HG02610 (cell line): ENCODE data around the gene CYB5R2.
"Not testable (repeated sequence)": the region's sequence is repeated elsewhere in the genome, so short reads cannot be mapped to it uniquely, and the experiment has no call there.

Experiments used
- ATAC-seq: cut with Tn5 transposase; IDR thresholded peaks from one replicate; pipeline ENCODE4 v1.9.1; 2021; ENCODE audit warnings: mild to moderate bottlenecking, moderate library complexity; ENCODE audit not compliant: unreplicated experiment

Gene CYB5R2

GRCh38 chr11:7670641-7671040 lies 2.7 kb downstream of the CYB5R2 start:
- ATAC-seq, result no peak

- no peak for ATAC-seq
Observed at GRCh38 chr11:7668911-7669310, 4.4 kb downstream of the CYB5R2 start.

- ATAC-seq, result no peak
Observed at GRCh38 chr11:7668464-7668863, 4.8 kb downstream of the CYB5R2 start.

GRCh38 chr11:7667460-7667859 lies 5.8 kb downstream of the CYB5R2 start:
- no peak for ATAC-seq

DNA sequence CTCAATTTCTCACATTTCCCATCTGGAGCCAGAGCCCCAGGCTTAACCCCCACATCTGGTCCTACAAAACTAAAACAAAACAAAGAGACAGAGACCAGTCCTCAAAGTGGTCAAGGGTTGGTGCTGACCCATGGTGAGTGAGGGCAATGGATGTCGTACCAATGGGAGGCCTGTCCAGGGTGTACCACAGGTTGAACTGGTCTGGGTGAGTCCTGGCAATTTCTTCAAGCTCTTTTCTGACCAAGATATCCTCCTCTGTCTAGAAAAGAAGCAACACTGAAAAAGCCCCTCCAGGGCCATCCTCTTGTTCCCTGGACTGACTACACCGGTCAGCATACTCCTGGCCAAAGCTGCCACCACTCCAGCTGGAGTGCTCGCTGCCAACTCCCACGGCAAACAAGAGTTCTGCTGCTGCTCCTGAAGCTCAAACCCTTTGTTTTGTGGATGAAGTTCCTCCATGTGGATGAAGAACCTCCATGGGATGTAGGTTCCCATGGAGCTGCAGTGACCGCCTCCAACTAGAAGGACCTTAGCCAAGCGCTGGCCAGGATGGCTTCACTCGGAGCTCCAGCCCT lies 6.9 kb downstream of the CYB5R2 start:
- no peak for ATAC-seq

- ATAC-seq, result peak; percentile 96
Observed at GRCh38 chr11:7665473-7666291, 7.6 kb downstream of the CYB5R2 start.

DNA sequence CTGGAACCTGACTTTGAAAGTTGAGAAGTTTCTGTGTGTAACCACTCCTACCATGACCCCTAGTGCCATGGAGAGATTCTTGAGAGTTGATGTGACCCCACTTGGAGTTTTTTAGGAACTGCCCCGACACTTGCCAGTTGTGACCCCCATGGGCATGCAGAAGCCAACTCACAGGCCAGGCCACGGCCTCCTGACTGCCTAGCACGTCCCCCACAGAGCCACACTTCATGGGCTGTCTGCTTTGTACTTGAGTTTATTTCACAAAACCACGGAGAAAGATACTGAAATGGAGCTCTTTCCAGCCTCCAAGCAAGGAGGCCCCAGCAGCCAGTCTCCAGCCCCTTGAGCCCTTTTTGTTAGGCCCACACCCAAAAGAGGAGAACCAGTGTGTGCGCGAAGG lies 8.4 kb downstream of the CYB5R2 start:
- ATAC-seq, result no peak

DNA sequence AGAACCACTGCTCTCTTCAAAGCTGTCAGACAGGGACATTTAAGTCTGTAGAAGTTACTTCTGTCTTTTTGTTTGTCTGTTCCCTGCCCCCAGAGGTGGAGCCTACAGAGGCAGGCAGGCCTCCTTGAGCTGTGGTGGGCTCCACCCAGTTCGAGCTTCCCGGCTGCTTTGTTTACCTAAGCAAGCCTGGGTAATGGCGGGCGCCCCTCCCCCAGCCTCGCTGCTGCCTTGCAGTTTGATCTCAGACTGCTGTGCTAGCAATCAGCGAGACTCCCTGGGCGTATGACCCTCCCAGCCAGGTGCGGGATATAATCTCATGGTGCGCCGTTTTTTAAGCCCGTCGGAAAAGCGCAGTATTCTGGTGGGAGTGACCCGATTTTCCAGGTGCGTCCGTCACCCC lies 9.8 kb downstream of the CYB5R2 start:
- not testable (repeated sequence) for ATAC-seq

- no peak for ATAC-seq
Observed at GRCh38 chr11:7657306-7658025, 15.8 kb downstream of the CYB5R2 start.

GRCh38 chr11:7656704-7657103 lies 16.6 kb downstream of the CYB5R2 start:
- ATAC-seq, result no peak

GRCh38 chr11:7655253-7656217 lies 17.8 kb downstream of the CYB5R2 start:
- ATAC-seq, result no peak

DNA sequence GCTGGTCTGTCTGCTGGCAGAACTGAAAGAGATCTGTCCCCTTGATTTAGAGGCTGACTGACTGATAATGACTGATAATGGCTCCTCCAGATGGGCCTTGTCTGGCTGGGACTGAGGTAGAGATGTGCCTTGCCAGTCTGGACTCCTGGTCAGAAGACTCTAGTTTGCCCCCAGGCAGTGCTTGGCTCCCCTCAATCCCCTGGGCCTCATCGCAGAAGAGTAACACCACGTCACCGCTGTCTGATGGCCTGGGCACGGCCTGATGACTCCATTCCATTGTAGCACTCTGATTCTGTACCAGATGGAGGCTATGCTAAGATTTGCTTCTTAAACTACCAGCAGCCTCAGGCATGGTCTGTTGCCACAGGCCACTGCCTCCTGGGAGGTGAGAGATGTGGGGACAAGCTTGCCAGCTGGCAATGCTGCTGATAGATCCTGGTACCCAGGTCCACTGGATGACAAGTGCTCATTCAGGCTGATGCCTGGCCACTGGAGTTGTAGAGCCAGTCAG lies 19.1 kb downstream of the CYB5R2 start:
- no peak for ATAC-seq

GRCh38 chr11:7651700-7652099 lies 21.6 kb downstream of the CYB5R2 start:
- ATAC-seq, result no peak

GRCh38 chr11:7651140-7651551 lies 22.2 kb downstream of the CYB5R2 start:
- no peak for ATAC-seq

DNA sequence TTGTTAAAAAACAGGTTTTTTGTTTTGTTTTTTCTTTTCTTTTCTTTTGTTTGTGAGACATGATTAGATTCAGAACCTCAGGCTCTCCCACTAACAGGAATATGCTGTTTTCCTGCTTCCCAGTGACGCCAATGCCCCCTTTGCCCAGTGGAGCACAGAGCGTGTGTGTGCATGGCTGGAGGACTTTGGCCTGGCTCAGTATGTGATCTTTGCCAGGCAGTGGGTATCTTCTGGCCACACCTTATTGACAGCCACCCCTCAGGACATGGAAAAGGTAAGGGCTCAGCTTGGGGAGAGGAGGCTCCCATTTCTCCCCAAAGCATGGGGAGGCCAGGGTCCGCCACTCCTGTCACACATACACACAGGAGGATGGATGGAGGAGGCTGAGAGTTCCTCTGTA lies 25.0 kb downstream of the CYB5R2 start:
- ATAC-seq, result no peak

GRCh38 chr11:7646866-7647265 lies 26.4 kb downstream of the CYB5R2 start:
- ATAC-seq, result no peak

DNA sequence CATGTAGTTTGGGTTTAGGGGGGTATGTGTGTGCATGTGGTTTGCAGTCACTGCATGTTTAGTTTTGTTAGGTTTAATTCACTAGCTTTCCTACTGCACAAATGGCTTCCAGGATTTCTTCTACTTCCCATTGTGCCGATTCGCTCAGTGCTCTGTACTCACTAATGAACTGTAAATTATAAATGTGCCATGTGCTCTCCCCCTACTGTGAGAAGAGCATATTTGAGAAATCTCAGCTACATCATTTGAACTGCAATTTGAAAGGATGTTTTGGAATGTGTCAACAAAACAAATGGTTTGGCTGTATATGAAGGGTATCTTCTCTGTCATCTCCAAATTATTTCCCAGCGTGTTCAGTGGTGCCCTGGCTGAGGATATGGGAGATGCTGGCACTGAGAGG lies 28.1 kb downstream of the CYB5R2 start:
- no peak for ATAC-seq

DNA sequence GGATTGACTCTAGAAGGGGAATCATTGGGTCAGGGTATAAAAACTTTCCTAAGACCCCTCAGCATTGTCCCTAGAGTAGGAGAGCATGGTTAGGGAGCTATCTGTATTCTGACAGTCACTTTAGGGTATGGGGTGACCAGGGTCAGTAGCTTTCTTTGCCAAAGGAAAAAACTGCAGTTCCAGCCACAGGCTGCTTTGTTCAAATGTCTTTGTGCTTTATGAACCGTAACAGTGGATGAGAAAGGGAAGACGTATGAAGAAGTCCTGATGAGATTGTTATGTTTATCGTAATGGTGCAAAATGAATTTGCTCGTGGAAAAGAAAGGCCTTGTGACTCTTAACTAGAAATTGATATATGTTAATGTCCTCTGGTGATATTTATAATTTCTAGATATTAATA lies 30.0 kb downstream of the CYB5R2 start:
- ATAC-seq, result no peak

DNA sequence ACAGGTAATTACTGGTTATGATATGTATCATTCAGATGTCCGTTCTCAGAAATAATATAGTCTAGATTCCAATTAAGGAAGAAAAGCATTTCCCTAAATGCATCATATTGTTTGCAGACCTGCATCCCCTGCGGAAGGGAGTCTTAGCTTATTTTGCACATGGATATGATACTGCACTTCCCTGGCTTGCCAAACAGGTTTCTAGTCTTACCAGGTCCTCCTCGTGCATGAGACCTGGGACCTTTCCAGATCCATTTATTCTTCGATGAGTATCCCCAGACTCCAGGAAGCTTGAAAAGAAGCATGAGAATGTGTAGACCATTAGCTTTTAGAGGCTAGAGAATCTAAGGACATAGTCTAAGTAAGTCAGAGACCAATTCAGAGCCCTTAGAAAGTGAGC lies 30.6 kb downstream of the CYB5R2 start:
- no peak for ATAC-seq

DNA sequence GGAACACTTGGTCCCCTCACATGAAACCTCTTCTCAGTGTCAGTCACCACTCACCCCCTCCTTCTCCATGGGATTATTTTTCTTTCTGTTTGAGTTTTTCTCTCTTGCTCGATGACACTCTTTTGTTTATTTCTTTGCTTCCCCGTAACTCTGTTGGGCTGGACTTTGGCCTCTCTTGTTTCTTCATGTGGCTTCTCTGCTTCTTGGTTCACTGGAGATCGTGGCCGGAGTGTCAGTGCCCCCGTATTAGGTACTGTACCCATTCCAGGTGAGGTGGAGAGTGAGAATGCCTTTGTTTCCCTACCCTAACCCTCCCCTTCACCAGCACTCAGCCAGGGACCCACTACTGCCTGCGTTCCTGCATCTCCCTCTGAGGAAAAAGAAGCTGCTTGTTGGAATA lies 32.5 kb downstream of the CYB5R2 start:
- ATAC-seq, result no peak

DNA sequence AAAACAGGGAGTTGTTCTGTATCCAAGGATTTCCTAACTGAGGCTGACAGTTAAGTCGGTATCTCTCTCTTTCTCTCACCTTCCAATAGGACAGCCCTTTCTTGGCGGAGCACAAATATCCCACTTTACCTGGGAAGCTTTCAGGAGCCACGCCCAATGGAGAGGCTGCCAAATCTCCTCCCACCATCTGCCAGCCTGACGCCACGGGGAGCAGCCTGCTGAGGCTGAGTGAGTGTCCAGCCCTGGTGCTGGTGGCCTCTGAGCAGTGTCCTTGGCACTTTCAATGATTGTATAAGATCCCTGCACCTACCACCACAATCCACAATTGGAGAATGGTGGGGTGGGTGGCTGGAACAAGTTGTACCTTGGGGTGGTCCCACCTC lies 33.7 kb downstream of the CYB5R2 start:
- ATAC-seq, result no peak
